Trophoblast cell (in vitro differentiated cells and primary cell): ENCODE results near the gene ANKRD34B.
"Not testable (repeated sequence)": the region's sequence is repeated elsewhere in the genome, so short reads cannot be mapped to it uniquely, and the experiment has no call there.

Source experiments
- DNase-seq, 2 donors: peaks; one replicate each; pipeline ENCODE4 v3.0.0-alpha.2; 2016
- H2AFZ ChIP-seq: 2 replicates; pipeline ENCODE4 v1.6.1; 2013; ENCODE audit warnings: low read length, moderate library complexity, mild to moderate bottlenecking; ENCODE audit not compliant: insufficient read depth, poor library complexity
- H2AK5ac ChIP-seq: 2 replicates; pipeline ENCODE4 v1.6.1; 2013; ENCODE audit warnings: mild to moderate bottlenecking, low read length
- H2BK120ac ChIP-seq: 2 replicates; pipeline ENCODE4 v1.6.1; 2013; ENCODE audit warnings: low read length, mild to moderate bottlenecking, moderate library complexity; ENCODE audit not compliant: insufficient read depth, poor library complexity
- H2BK12ac ChIP-seq: 2 replicates; pipeline ENCODE4 v1.6.1; 2013; ENCODE audit warnings: mild to moderate bottlenecking, low read length, moderate library complexity
- H2BK5ac ChIP-seq: 2 replicates; pipeline ENCODE4 v1.6.1; 2013; ENCODE audit warnings: low read length, low read depth, moderate library complexity, mild to moderate bottlenecking; ENCODE audit not compliant: poor library complexity
- H3K14ac ChIP-seq: 2 replicates; pipeline ENCODE4 v1.6.1; 2013; ENCODE audit warnings: mild to moderate bottlenecking, low read length
- H3K18ac ChIP-seq: 2 replicates; pipeline ENCODE4 v1.6.1; 2013; ENCODE audit warnings: mild to moderate bottlenecking, low read length
- H3K23ac ChIP-seq: 2 replicates; pipeline ENCODE4 v1.6.1; 2013; ENCODE audit warnings: low read length
- H3K27ac ChIP-seq: 2 replicates; pipeline ENCODE4 v1.5.1; 2013; ENCODE audit warnings: low read depth, mild to moderate bottlenecking, inconsistent platforms, low read length, moderate library complexity
- H3K27me3 ChIP-seq: 2 replicates; pipeline ENCODE4 v1.6.1; 2013; ENCODE audit warnings: inconsistent platforms, mild to moderate bottlenecking, low read length, moderate library complexity; ENCODE audit not compliant: insufficient read depth
- H3K36me3 ChIP-seq, 2 experiments: 1 replicate in 1 of 2; 2 replicates in 1 of 2; pipeline ENCODE4 v1.6.1; 2013; ENCODE audit warnings: low read length in 2 of 2, mild to moderate bottlenecking in 2 of 2, moderate library complexity in 1 of 2; ENCODE audit not compliant: insufficient read depth in 2 of 2, control insufficient read depth in 1 of 2
- H3K4ac ChIP-seq: 2 replicates; pipeline ENCODE4 v1.6.1; 2013; ENCODE audit warnings: low read depth, mild to moderate bottlenecking, low read length, moderate library complexity
- H3K4me1 ChIP-seq, 2 experiments: 1 replicate in 1 of 2; 2 replicates in 1 of 2; pipeline ENCODE4 v1.6.1; 2013; ENCODE audit warnings: low read length in 2 of 2, mild to moderate bottlenecking in 2 of 2, moderate library complexity in 1 of 2; ENCODE audit not compliant: insufficient read depth in 2 of 2, control insufficient read depth in 1 of 2
- H3K4me2 ChIP-seq: 2 replicates; pipeline ENCODE4 v1.6.1; 2013; ENCODE audit warnings: inconsistent platforms, mild to moderate bottlenecking, low read length, moderate library complexity
- H3K4me3 ChIP-seq: 2 replicates; pipeline ENCODE4 v1.5.1; 2013; ENCODE audit warnings: mild to moderate bottlenecking, low read depth, low read length, inconsistent platforms
- H3K79me1 ChIP-seq: one replicate; pipeline ENCODE4 v1.6.1; 2013; ENCODE audit warnings: low read length
- H3K79me2 ChIP-seq: 2 replicates; pipeline ENCODE4 v1.6.1; 2013; ENCODE audit warnings: low read length, mild to moderate bottlenecking; ENCODE audit not compliant: control insufficient read depth, insufficient read depth, poor library complexity
- H3K9ac ChIP-seq: 2 replicates; pipeline ENCODE4 v1.6.1; 2013; ENCODE audit warnings: mild to moderate bottlenecking, low read length
- H3K9me3 ChIP-seq: 2 replicates; pipeline ENCODE4 v1.6.1; 2013; ENCODE audit warnings: low read depth, mild to moderate bottlenecking, control low read depth, inconsistent platforms, low read length; ENCODE audit not compliant: insufficient read depth
- H4K12ac ChIP-seq: 2 replicates; pipeline ENCODE4 v1.6.1; 2013; ENCODE audit warnings: low read depth, mild to moderate bottlenecking, low read length, moderate library complexity
- H4K8ac ChIP-seq: 2 replicates; pipeline ENCODE4 v1.6.1; 2013; ENCODE audit warnings: low read depth, mild to moderate bottlenecking, low read length, moderate library complexity
- H4K91ac ChIP-seq: one replicate; pipeline ENCODE4 v1.6.1; 2013; ENCODE audit warnings: low read depth, mild to moderate bottlenecking, low read length, moderate library complexity
- WGBS: extraction: QIAGEN DNeasy Blood & Tissue Kit; methylation state at CpG from one replicate; pipeline ENCODE4 v1.1.7; 2013; ENCODE audit warnings: missing lambda C conversion rate; ENCODE audit not compliant: insufficient read length, insufficient coverage; ENCODE audit errors: extremely low coverage; 5-methylcytosine and 5-hydroxymethylcytosine counted together

The ANKRD34B gene

GRCh38 chr5:80584770-80585169, 14.7 kb upstream of the ANKRD34B start:
- Histone ChIP-seq H3K4me2 (no peak overlapping the region), H3K27ac (no peak overlapping the region), H3K79me1 (no peaks in the 10 kb centered on the region), H3K9ac (no peak overlapping the region), H4K12ac (no peak overlapping the region), H3K4me3 (no peak overlapping the region), H2BK120ac (no peak overlapping the region), H2AK5ac (no peak overlapping the region), H3K23ac (no peak overlapping the region), H3K18ac (no peak overlapping the region), H3K79me2 (no peaks in the 10 kb centered on the region), H4K8ac (no peak overlapping the region), H3K36me3 (no peaks in the 10 kb centered on the region), H2AFZ (no peak overlapping the region), H3K14ac (no peak overlapping the region), H3K4ac (no peak overlapping the region), H3K4me1 (no peaks in the 10 kb centered on the region), H4K91ac (no peak overlapping the region), H3K27me3 (no peaks in the 10 kb centered on the region), H2BK5ac (no peak overlapping the region), H2BK12ac (no peak overlapping the region), H3K9me3 (no peaks in the 10 kb centered on the region)
- DNase-seq: no peak
- no CpG with 5 or more reads among the region's 6 CpGs for WGBS

- not testable (repeated sequence) for H2AFZ ChIP-seq, H3K79me1 ChIP-seq
Measured at GRCh38 chr5:80580291-80580690, 10.2 kb upstream of the ANKRD34B start.

GRCh38 chr5:80579050-80579449, 9.0 kb upstream of the ANKRD34B start:
- H3K27ac ChIP-seq: no peak overlapping the region
- no peaks in the 10 kb centered on the region for H3K79me1 ChIP-seq
- H3K36me3 ChIP-seq: no peaks in the 10 kb centered on the region
- no peak overlapping the region for H4K12ac ChIP-seq
- no peak for DNase-seq
- H3K4me2 ChIP-seq: no peak overlapping the region
- no peak overlapping the region for H3K23ac ChIP-seq
- H2AFZ ChIP-seq: no peak overlapping the region
- no peak overlapping the region for H3K9ac ChIP-seq
- H3K27me3 ChIP-seq: no peaks in the 10 kb centered on the region
- 99% methylated on average over 2 of the region's 2 CpGs for WGBS
- H3K79me2 ChIP-seq: no peaks in the 10 kb centered on the region
- no peak overlapping the region for H4K8ac ChIP-seq
- H3K9me3 ChIP-seq: no peaks in the 10 kb centered on the region
- no peak overlapping the region for H2BK12ac ChIP-seq
- no peak overlapping the region for H3K18ac ChIP-seq
- no peak overlapping the region for H2BK5ac ChIP-seq
- no peaks in the 10 kb centered on the region for H3K4me1 ChIP-seq
- H2AK5ac ChIP-seq: no peak overlapping the region
- H4K91ac ChIP-seq: no peak overlapping the region
- no peak overlapping the region for H2BK120ac ChIP-seq
- no peak overlapping the region for H3K14ac ChIP-seq
- no peak overlapping the region for H3K4ac ChIP-seq
- no peak overlapping the region for H3K4me3 ChIP-seq

More at GRCh38 chr5:80580291-80580690, 10.2 kb upstream of the ANKRD34B start:
- not testable (repeated sequence) for H3K27ac ChIP-seq, H2BK120ac ChIP-seq, H3K4me2 ChIP-seq, H3K9ac ChIP-seq, DNase-seq, H3K4me1 ChIP-seq, H3K14ac ChIP-seq, H3K4ac ChIP-seq, H3K9me3 ChIP-seq, H4K91ac ChIP-seq, H4K8ac ChIP-seq, H3K79me2 ChIP-seq, H2AK5ac ChIP-seq, H3K18ac ChIP-seq, H3K4me3 ChIP-seq, H2BK12ac ChIP-seq, H3K36me3 ChIP-seq, H3K23ac ChIP-seq, H3K27me3 ChIP-seq, H2BK5ac ChIP-seq, H4K12ac ChIP-seq
- no CpG with 5 or more reads among the region's 3 CpGs for WGBS

- H2BK5ac ChIP-seq: no peak overlapping the region
- no peaks in the 10 kb centered on the region for H3K79me1 ChIP-seq
- no peak overlapping the region for H3K4ac ChIP-seq
- no peak for DNase-seq
- no peak overlapping the region for H2BK12ac ChIP-seq
- no peak overlapping the region for H3K4me2 ChIP-seq
- H2AK5ac ChIP-seq: no peak overlapping the region
- H3K9me3 ChIP-seq: peaks cover 2% of the 10 kb centered on the region
- no peak overlapping the region for H3K14ac ChIP-seq
- no peak overlapping the region for H2BK120ac ChIP-seq
- no peak overlapping the region for H3K18ac ChIP-seq
- no peak overlapping the region for H3K9ac ChIP-seq
- H4K8ac ChIP-seq: no peak overlapping the region
- H3K27me3 ChIP-seq: no peaks in the 10 kb centered on the region
- H4K12ac ChIP-seq: no peak overlapping the region
- H3K4me3 ChIP-seq: no peak overlapping the region
- WGBS: no CpG with 5 or more reads among the region's 5 CpGs
- H4K91ac ChIP-seq: no peak overlapping the region
- H3K4me1 ChIP-seq: no peaks in the 10 kb centered on the region
- no peak overlapping the region for H3K23ac ChIP-seq
- no peak overlapping the region for H2AFZ ChIP-seq
- no peaks in the 10 kb centered on the region for H3K79me2 ChIP-seq
- H3K27ac ChIP-seq: no peak overlapping the region
- H3K36me3 ChIP-seq: no peaks in the 10 kb centered on the region
Measured at GRCh38 chr5:80577707-80578106, 7.6 kb upstream of the ANKRD34B start.
